SIG-M5 (cell line): Measurements from ENCODE around the gene GGN.
"Not testable (repeated sequence)": the region's sequence is repeated elsewhere in the genome, so short reads cannot be mapped to it uniquely, and the experiment has no call there.

Experiments used
- DNase-seq: peaks from one replicate; lab custom pipeline; 2025; lab: John Stamatoyannopoulos, UW

Gene GGN

GRCh38 chr19:38387550-38388348 lies at the start of gene GGN:
TSS of gene GGN (minus strand) at chr19:38388034. CDS start at chr19:38387261, 773 bp downstream.
- DNase-seq, result no peak

GRCh38 chr19:38437295-38437694 lies 49.5 kb upstream of the GGN start:
- DNase-seq, result no peak

GRCh38 chr19:38434549-38435051 lies 46.8 kb upstream of the GGN start:
- no peak for DNase-seq

- no peak for DNase-seq
These were observed 45.5 kb upstream of the GGN start, which contains the start of gene RYR1 for GRCh38 chr19:38433268-38433733. TSS of gene RYR1 (plus strand) at chr19:38433691. CDS start at chr19:38433830, 139 bp downstream.

- no peak for DNase-seq
These were observed 43.1 kb upstream of the GGN start for GRCh38 chr19:38430931-38431330.

GRCh38 chr19:38429811-38430156 lies 42.0 kb upstream of the GGN start:
- DNase-seq, result no peak

GRCh38 chr19:38429055-38429810 lies 41.4 kb upstream of the GGN start:
- no peak for DNase-seq

- DNase-seq, result not testable (repeated sequence)
These were observed 39.3 kb upstream of the GGN start for GRCh38 chr19:38427035-38427677.

- DNase-seq, result no peak
These were observed 38.1 kb upstream of the GGN start, which contains the start of gene RASGRP4 for GRCh38 chr19:38425810-38426466. TSS of gene RASGRP4 (minus strand) at chr19:38426219. CDS start at chr19:38426091, 128 bp downstream.

GRCh38 chr19:38425222-38425809 lies 37.5 kb upstream of the GGN start:
- DNase-seq, result no peak

GRCh38 chr19:38424272-38424671 lies 36.4 kb upstream of the GGN start:
- DNase-seq, result no peak

- no peak for DNase-seq
These were observed 34.6 kb upstream of the GGN start for GRCh38 chr19:38422438-38422837.

GRCh38 chr19:38421856-38422255 lies 34.0 kb upstream of the GGN start:
- no peak for DNase-seq

GRCh38 chr19:38420935-38421334 lies 33.1 kb upstream of the GGN start:
- no peak for DNase-seq

- no peak for DNase-seq
These were observed 30.0 kb upstream of the GGN start for GRCh38 chr19:38417544-38418506.

GRCh38 chr19:38417146-38417543 lies 29.3 kb upstream of the GGN start:
- DNase-seq, result no peak

GRCh38 chr19:38413416-38413815 lies 25.6 kb upstream of the GGN start:
- DNase-seq, result no peak

- no peak for DNase-seq
These were observed 25.1 kb upstream of the GGN start for GRCh38 chr19:38412961-38413360.

GRCh38 chr19:38412491-38412890 lies 24.7 kb upstream of the GGN start:
- no peak for DNase-seq

- not testable (repeated sequence) for DNase-seq
These were observed 24.1 kb upstream of the GGN start for GRCh38 chr19:38411898-38412297.
